Right lobe of liver (tissue), 6 donors: Measurements from ENCODE around the gene DLG2. TPM values are rescaled to one million over a fixed set of nuclear protein-coding genes. Genes with fewer than 3 reads are reported as not detected.
A peak's percentile ranks its signal among the peaks of the same experiment; 100 is the strongest.

Source experiments
- ATAC-seq, 4 donors: fragments of 200-7000 bp; cut with Tn5 transposase; one replicate each; pipeline ENCODE4 v1.9.1; 2020; ENCODE audit warnings: mild to moderate bottlenecking in 4 of 4, moderate library complexity in 4 of 4
- DNase-seq, 3 donors: peaks; one replicate each; pipeline ENCODE4 v3.0.0-alpha.2; 2020
- H3K27ac ChIP-seq, 3 donors: fragments of 200-600 bp; one replicate each; pipeline ENCODE4 v1.8.0; 2022
- H3K27me3 ChIP-seq, 2 donors: fragments of 200-600 bp; one replicate each; pipeline ENCODE4 v1.8.0; 2022
- H3K36me3 ChIP-seq, 4 donors: fragments of 200-600 bp; sonication (generic) in 1 of 4; one replicate each; pipeline versions ENCODE4 v1.5.1 to v1.8.0; 2017 to 2022; ENCODE audit warnings: control low read depth in 1 of 4
- H3K4me1 ChIP-seq, 4 donors: fragments of 200-600 bp; sonication (generic) in 1 of 4; one replicate each; pipeline versions ENCODE4 v1.5.1 to v1.8.0; 2017 to 2022; ENCODE audit warnings: control low read depth in 1 of 4
- H3K4me3 ChIP-seq, 3 donors: fragments of 200-600 bp; one replicate each; pipeline ENCODE4 v1.8.0; 2022
- H3K9me3 ChIP-seq, 4 donors: fragments of 200-600 bp; sonication (generic) in 1 of 4; one replicate each; pipeline versions ENCODE4 v1.5.1 to v1.8.0; 2017 to 2022; ENCODE audit warnings: control low read depth in 1 of 4
- POLR2A ChIP-seq: fragments of 450-650 bp; IDR thresholded peaks from one replicate; pipeline ENCODE4 v1.6.1; 2017; ENCODE audit warnings: antibody characterized with exemption, mild to moderate bottlenecking
- WGBS: methylation state at CpG from one replicate; pipeline ENCODE4 v1.1.6; 2018; ENCODE audit warnings: low coverage, low lambda C conversion rate; ENCODE audit not compliant: insufficient coverage; ENCODE audit errors: missing lambda C conversion rate; 5-methylcytosine and 5-hydroxymethylcytosine counted together
- intact Hi-C, 2 donors: fragments of 100-400 bp; cut with DNase I; formaldehyde crosslinking; loops; one replicate each; pipeline versions ENCODE4 v1.11.2 to v1.14.1; 2022
- total RNA-seq, 6 experiments: library from RNA; depleted of rRNA in 2 of 6; stranded (reverse); fragments of >200 nt in 2 of 6; fragmentation: NEBNext Ultra II Directional in 3 of 6; extraction: Animal tissue kit (Norgen Biotek cat#: 25700) in 3 of 6; gene quantifications; one replicate each; pipeline versions ENCODE4 v1.1.0 to v1.2.4, GENCODE V29; 2016 to 2023
- TF ChIP-seq, protein P1 (sequence below), 4 donors: fragments of 200-600 bp in 3 of 4; fragments of 450-650 bp in 1 of 4; IDR thresholded peaks; one replicate each; pipeline versions ENCODE4 v1.5.1 to v1.8.0; 2016 to 2022; ENCODE audit warnings: antibody characterized with exemption in 4 of 4, mild to moderate bottlenecking in 2 of 4
- donor health status: DM: no; HTN: yes; CAD: no.
- donor health status: DM: no; HTN: no; CAD: no.
- donor health status: DM: no; HTN: no; CAD: no.
- donor health status: DM: no; HTN: yes; CAD: no.
- donor health status: DM: no; HTN: yes; CAD: no.

DLG2 gene
- total RNA-seq, 6 experiments from 2014 or later, result 1.2 to 6.4 (median 2.5) TPM

DNA sequence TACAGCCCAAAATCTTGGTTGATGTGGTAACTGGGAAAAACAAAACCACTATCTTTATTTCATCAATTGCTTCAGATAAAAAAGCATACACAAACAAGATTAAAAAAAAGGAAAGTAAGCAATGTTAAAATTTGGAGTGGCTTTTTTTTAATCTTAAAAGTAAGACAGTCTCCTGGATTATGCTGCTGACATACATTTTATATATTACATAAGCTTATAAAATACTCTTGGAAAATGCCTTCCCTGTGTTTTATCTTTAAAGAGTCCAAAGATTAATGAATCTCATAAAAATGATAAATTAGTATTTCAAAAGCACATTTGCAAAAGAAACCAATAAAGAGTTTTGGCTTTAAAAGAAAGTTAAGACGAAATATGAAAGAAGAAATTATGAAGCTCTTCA, 132.7 kb downstream of the DLG2 start:
- Histone ChIP-seq H3K27me3 (no peaks in the 10 kb centered on the region), H3K4me1 (no peaks in the 10 kb centered on the region), H3K4me3 (no peak overlapping the region), H3K36me3 (no peaks in the 10 kb centered on the region), H3K9me3 (no peaks in the 10 kb centered on the region), H3K27ac (no peak overlapping the region)
- TF ChIP-seq, protein P1, sequence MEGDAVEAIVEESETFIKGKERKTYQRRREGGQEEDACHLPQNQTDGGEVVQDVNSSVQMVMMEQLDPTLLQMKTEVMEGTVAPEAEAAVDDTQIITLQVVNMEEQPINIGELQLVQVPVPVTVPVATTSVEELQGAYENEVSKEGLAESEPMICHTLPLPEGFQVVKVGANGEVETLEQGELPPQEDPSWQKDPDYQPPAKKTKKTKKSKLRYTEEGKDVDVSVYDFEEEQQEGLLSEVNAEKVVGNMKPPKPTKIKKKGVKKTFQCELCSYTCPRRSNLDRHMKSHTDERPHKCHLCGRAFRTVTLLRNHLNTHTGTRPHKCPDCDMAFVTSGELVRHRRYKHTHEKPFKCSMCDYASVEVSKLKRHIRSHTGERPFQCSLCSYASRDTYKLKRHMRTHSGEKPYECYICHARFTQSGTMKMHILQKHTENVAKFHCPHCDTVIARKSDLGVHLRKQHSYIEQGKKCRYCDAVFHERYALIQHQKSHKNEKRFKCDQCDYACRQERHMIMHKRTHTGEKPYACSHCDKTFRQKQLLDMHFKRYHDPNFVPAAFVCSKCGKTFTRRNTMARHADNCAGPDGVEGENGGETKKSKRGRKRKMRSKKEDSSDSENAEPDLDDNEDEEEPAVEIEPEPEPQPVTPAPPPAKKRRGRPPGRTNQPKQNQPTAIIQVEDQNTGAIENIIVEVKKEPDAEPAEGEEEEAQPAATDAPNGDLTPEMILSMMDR (IDR thresholded peaks at IDR 0.05), result no peak
- no peak for TF ChIP-seq POLR2A
- WGBS, result 0% methylated on average over 1 of the region's 1 CpG
- intact Hi-C loops, result no loop called here
- DNase-seq, result no peak
- ATAC-seq, result no peak

DNA sequence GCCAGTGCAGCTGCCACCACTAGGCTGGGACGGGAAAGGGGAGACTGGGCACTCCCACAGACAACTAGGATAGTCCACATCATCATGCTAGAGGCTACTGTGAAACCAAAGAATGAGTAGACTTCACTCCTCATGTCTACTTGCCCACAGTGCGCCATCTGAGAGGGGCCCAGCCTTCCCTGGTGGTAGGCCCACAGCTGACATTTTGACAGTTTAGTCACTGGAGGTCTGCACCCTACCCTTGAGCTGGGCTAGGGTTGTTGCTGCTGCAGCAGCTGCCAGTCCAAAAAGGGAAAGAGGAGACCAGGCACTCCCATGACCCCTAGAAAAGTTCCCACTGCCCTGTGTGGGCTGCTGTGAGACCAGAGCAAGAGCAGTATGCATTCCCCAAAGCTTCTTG, 141.2 kb downstream of the DLG2 start:
- H3K4me3 ChIP-seq, result no peak overlapping the region
- no peaks in the 10 kb centered on the region for H3K36me3 ChIP-seq
- no CpG with 5 or more reads among the region's 2 CpGs for WGBS
- intact Hi-C loops, result no loop called here
- H3K27ac ChIP-seq, result no peak overlapping the region
- TF ChIP-seq, protein P1 (IDR thresholded peaks at IDR 0.05), result no peak
- no peak for TF ChIP-seq POLR2A
- H3K9me3 ChIP-seq, result peaks cover 0 to 4% (median 0%) of the 10 kb centered on the region in 4 donors
- DNase-seq, result no peak
- ATAC-seq, result no peak
- no peaks in the 10 kb centered on the region for H3K4me1 ChIP-seq
- H3K27me3 ChIP-seq, result no peaks in the 10 kb centered on the region

DNA sequence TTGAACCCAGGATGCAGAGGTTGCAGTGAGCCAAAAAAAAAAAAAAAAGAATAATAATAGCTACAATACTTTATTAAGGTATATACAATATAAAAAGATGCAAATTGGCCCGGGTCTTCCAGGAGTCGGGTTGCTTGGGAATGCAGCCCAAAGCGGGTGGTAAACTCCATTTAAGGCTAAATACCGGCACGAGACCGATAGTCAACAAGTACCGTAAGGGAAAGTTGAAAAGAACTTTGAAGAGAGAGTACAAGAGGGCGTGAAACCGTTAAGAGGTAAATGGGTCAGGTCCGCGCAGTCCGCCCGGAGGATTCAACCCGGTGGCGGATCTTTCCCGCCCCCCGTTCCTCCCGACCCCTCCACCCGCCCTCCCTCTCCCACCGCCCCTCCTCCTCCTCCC, 143.3 kb downstream of the DLG2 start:
- H3K36me3 ChIP-seq, result no peaks in the 10 kb centered on the region
- ATAC-seq (no peak), DNase-seq (no peak)
- 80% methylated on average over 14 of the region's 20 CpGs for WGBS
- no peak overlapping the region for H3K27ac ChIP-seq
- intact Hi-C loops, result no loop called here
- TF ChIP-seq, protein P1 (IDR thresholded peaks at IDR 0.05), result no peak
- TF ChIP-seq POLR2A, result no peak
- no peak overlapping the region for H3K4me3 ChIP-seq
- peaks cover 0 to 4% (median 0%) of the 10 kb centered on the region in 4 donors for H3K9me3 ChIP-seq
- H3K27me3 ChIP-seq, result no peaks in the 10 kb centered on the region
- no peaks in the 10 kb centered on the region for H3K4me1 ChIP-seq

DNA sequence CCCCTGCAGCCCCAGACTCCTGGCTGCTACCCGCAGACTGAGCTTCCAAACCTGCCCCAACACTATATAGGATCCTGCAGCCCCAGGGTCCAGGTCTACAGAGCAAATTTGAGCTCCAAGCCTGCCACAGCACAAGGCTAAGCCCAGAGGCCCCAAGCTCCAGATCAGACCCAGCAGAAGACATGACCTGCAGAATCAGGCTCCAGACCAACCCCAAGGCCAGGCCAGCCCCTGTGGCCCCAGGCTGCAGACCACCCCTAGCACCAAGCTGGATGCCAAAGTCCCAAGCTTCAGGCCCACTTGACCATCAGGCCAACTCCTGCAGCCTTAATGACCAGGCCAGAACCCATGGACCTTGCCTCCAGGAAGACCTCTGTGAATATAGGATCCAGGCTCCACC, 145.3 kb downstream of the DLG2 start:
- no peak for TF ChIP-seq POLR2A
- TF ChIP-seq, protein P1 (IDR thresholded peaks at IDR 0.05), result no peak
- no peaks in the 10 kb centered on the region for H3K27me3 ChIP-seq
- no peak overlapping the region for H3K27ac ChIP-seq
- H3K4me3 ChIP-seq, result no peak overlapping the region
- intact Hi-C loops, result no loop called here
- peak in 1 of 4 donors; percentile 11 for ATAC-seq
- WGBS, result no CpG with 5 or more reads among the region's 1 CpG
- peaks cover 0 to 4% (median 0%) of the 10 kb centered on the region in 4 donors for H3K9me3 ChIP-seq
- DNase-seq, result no peak
- H3K36me3 ChIP-seq, result no peaks in the 10 kb centered on the region
- H3K4me1 ChIP-seq, result no peaks in the 10 kb centered on the region
